OCI-LY7 (cell line): ENCODE measurements around the gene ACAT2.

Source experiments
- EZH2phosphoT487 ChIP-seq: fragments of 200-600 bp; sonication (generic); IDR thresholded peaks from 2 replicates; pipeline ENCODE4 v1.6.1; 2018; ENCODE audit warnings: low read depth, borderline replicate concordance, mild to moderate bottlenecking, mixed run types, antibody characterized with exemption, low read length, moderate library complexity, mixed read lengths
- TF ChIP-seq, protein P1 (sequence below): fragments of 200-600 bp; sonication (generic); conservative IDR thresholded peaks from 2 replicates; pipeline ENCODE4 v1.5.1; 2014; ENCODE audit warnings: mild to moderate bottlenecking, antibody characterized with exemption, low read length, moderate library complexity, mixed read lengths

DNA sequence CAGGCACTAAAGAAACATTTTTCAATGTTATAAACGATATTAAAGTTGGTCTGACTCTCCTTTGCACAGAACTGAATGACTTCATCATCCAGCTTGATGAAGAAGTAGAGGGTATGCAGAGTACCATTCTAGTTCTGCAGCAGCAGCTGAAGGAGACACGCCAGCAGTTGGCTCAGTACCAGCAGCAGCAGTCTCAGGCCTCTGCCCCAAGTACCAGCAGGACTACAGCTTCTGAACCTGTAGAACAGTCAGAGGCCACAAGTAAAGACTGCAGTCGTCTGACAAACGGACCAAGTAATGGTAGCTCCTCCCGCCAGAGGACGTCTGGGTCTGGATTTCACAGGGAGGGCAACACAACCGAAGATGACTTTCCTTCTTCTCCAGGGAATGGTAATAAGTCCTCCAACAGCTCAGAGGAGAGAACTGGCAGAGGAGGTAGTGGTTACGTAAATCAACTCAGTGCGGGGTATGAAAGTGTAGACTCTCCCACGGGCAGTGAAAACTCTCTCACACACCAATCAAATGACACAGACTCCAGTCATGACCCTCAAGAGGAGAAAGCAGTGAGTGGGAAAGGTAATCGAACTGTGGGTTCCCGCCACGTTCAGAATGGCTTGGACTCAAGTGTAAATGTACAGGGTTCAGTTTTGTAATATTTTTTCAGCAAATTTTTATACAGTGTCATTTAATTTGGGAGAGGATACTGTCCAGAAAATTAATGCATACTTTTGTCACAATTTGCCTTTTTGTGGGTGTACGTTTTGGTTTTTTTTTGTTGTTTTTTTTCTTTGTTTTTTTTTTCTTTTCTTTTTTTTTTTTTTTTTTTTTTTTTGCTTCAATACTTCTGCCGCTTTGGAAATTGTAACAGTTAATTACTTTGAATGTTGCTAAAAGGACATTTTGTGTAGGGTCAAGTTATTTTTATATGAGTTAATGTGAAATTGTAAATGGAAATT, 6.6 kb upstream of the ACAT2 start:
- TF ChIP-seq, protein P1, sequence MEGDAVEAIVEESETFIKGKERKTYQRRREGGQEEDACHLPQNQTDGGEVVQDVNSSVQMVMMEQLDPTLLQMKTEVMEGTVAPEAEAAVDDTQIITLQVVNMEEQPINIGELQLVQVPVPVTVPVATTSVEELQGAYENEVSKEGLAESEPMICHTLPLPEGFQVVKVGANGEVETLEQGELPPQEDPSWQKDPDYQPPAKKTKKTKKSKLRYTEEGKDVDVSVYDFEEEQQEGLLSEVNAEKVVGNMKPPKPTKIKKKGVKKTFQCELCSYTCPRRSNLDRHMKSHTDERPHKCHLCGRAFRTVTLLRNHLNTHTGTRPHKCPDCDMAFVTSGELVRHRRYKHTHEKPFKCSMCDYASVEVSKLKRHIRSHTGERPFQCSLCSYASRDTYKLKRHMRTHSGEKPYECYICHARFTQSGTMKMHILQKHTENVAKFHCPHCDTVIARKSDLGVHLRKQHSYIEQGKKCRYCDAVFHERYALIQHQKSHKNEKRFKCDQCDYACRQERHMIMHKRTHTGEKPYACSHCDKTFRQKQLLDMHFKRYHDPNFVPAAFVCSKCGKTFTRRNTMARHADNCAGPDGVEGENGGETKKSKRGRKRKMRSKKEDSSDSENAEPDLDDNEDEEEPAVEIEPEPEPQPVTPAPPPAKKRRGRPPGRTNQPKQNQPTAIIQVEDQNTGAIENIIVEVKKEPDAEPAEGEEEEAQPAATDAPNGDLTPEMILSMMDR: no peak
- TF ChIP-seq EZH2phosphoT487: no peak
